Mesenteric fat pad (tissue), 1 donor: Measurements from ENCODE around the gene CTCFL. TPM values are rescaled to one million over a fixed set of nuclear protein-coding genes. Genes with fewer than 3 reads are reported as not detected.

Experiments
- DNase-seq: peaks from one replicate; pipeline ENCODE4 v3.0.0-alpha.2; 2020; ENCODE audit warnings: low spot score
- total RNA-seq: library from RNA; stranded (reverse); fragmentation: NEBNext Ultra II Directional; extraction: Animal tissue kit (Norgen Biotek cat#: 25700); gene quantifications from one replicate; pipeline ENCODE4 v1.2.1, GENCODE V29; 2021
- donor health status: DM: yes; HTN: yes; CAD: no.

CTCFL gene
- total RNA-seq, 1 donor from 2014 or later: 0.16 TPM

GRCh38 chr20:57468523-57469417 lies 56.2 kb downstream of the CTCFL start:
- DNase-seq: no peak

- no peak for DNase-seq
Observed at GRCh38 chr20:57467742-57468141, 57.2 kb downstream of the CTCFL start.

- DNase-seq: no peak
Observed at GRCh38 chr20:57465943-57466342, 59.0 kb downstream of the CTCFL start.

GRCh38 chr20:57465486-57465885 lies 59.5 kb downstream of the CTCFL start:
- no peak for DNase-seq

- DNase-seq: no peak
Observed at GRCh38 chr20:57464642-57465211, 60.2 kb downstream of the CTCFL start.

- no peak for DNase-seq
Observed at GRCh38 chr20:57462781-57463180, 62.2 kb downstream of the CTCFL start.

- DNase-seq: no peak
Observed at GRCh38 chr20:57461726-57462125, 63.2 kb downstream of the CTCFL start.

GRCh38 chr20:57460781-57461465 lies 64.0 kb downstream of the CTCFL start:
- DNase-seq: no peak

GRCh38 chr20:57459897-57460296 lies 65.0 kb downstream of the CTCFL start:
- no peak for DNase-seq

- no peak for DNase-seq
Observed at GRCh38 chr20:57459278-57459677, 65.7 kb downstream of the CTCFL start.

- no peak for DNase-seq
Observed at GRCh38 chr20:57458400-57459160, 66.4 kb downstream of the CTCFL start.

- no peak for DNase-seq
Observed at GRCh38 chr20:57457243-57458095, 67.5 kb downstream of the CTCFL start.

- no peak for DNase-seq
Observed at GRCh38 chr20:57456116-57456515, 68.8 kb downstream of the CTCFL start.

GRCh38 chr20:57455386-57455785 lies 69.6 kb downstream of the CTCFL start:
- DNase-seq: no peak

GRCh38 chr20:57451795-57452661 lies 72.9 kb downstream of the CTCFL start:
- no peak for DNase-seq

GRCh38 chr20:57451431-57451794 lies 73.5 kb downstream of the CTCFL start:
- DNase-seq: no peak

GRCh38 chr20:57450931-57451330 lies 74.0 kb downstream of the CTCFL start:
- no peak for DNase-seq

GRCh38 chr20:57450419-57450818 lies 74.5 kb downstream of the CTCFL start:
- DNase-seq: no peak
